ENCODE data around the gene PIAS1.

Gene PIAS1

GRCh38 chr15:68047826-68048225 is 6.3 kb upstream of the PIAS1 start:
- Histone ChIP-seq H3K4me3 (ENCODE audit: insufficient read length, low read depth) (no peak overlapping the region), H3K4me1 (ENCODE audit: insufficient read depth, insufficient read length) (no peaks in the 10 kb centered on the region), H3K36me3 (ENCODE audit: insufficient read depth, insufficient read length, low read length) (no peaks in the 10 kb centered on the region), H3K27me3 (ENCODE audit: insufficient read depth, insufficient read length) (no peaks in the 10 kb centered on the region), H3K9ac (ENCODE audit: insufficient read length, low read depth) (no peak overlapping the region), H3K9me3 (ENCODE audit: insufficient read depth, low read length) (peaks cover 18% of the 10 kb centered on the region; the same call in 1 of the 2 replicates)
- DNase-seq (ENCODE audit: low read depth, low spot score) = no peak
- TF ChIP-seq SUZ12 (IDR thresholded peaks at IDR 0.05; ENCODE audit: extremely low read depth, insufficient read depth, insufficient read length) (no peak), YY1 (IDR thresholded peaks at IDR 0.05; ENCODE audit: insufficient read depth, insufficient read length) (no peak), ZNF274 (IDR thresholded peaks at IDR 0.05; ENCODE audit: low read depth, low read length) (no peak)

GRCh38 chr15:68051109-68051508 is 3.0 kb upstream of the PIAS1 start:
- H3K9ac ChIP-seq (ENCODE audit: insufficient read length, low read depth) = no peak overlapping the region
- DNase-seq (ENCODE audit: low read depth, low spot score) = no peak
- H3K36me3 ChIP-seq (ENCODE audit: insufficient read depth, insufficient read length, low read length) = no peaks in the 10 kb centered on the region
- TF ChIP-seq SUZ12 (IDR thresholded peaks at IDR 0.05; ENCODE audit: extremely low read depth, insufficient read depth, insufficient read length) = no peak
- no peak for TF ChIP-seq YY1 (IDR thresholded peaks at IDR 0.05; ENCODE audit: insufficient read depth, insufficient read length)
- no peak for TF ChIP-seq ZNF274 (IDR thresholded peaks at IDR 0.05; ENCODE audit: low read depth, low read length)
- H3K4me3 ChIP-seq (ENCODE audit: insufficient read length, low read depth) = no peak overlapping the region
- H3K27me3 ChIP-seq (ENCODE audit: insufficient read depth, insufficient read length) = no peaks in the 10 kb centered on the region
- H3K4me1 ChIP-seq (ENCODE audit: insufficient read depth, insufficient read length) = no peaks in the 10 kb centered on the region
- H3K9me3 ChIP-seq (ENCODE audit: insufficient read depth, low read length) = peaks cover 8% of the 10 kb centered on the region; the same call in 1 of the 2 replicates

- H3K27me3 ChIP-seq (ENCODE audit: insufficient read depth, insufficient read length) = no peaks in the 10 kb centered on the region
- H3K4me1 ChIP-seq (ENCODE audit: insufficient read depth, insufficient read length) = no peaks in the 10 kb centered on the region
- no peak overlapping the region for H3K4me3 ChIP-seq (ENCODE audit: insufficient read length, low read depth)
- TF ChIP-seq YY1 (IDR thresholded peaks at IDR 0.05; ENCODE audit: insufficient read depth, insufficient read length) (no peak), ZNF274 (IDR thresholded peaks at IDR 0.05; ENCODE audit: low read depth, low read length) (no peak), SUZ12 (IDR thresholded peaks at IDR 0.05; ENCODE audit: extremely low read depth, insufficient read depth, insufficient read length) (no peak)
- no peaks in the 10 kb centered on the region for H3K36me3 ChIP-seq (ENCODE audit: insufficient read depth, insufficient read length, low read length)
- 0 out of 2 replicates have a peak, but pooled peaks cover under 1% of the 10 kb centered on the region for H3K9me3 ChIP-seq (ENCODE audit: insufficient read depth, low read length)
- H3K9ac ChIP-seq (ENCODE audit: insufficient read length, low read depth) = no peak overlapping the region
- DNase-seq (ENCODE audit: low read depth, low spot score) = no peak
Measured at GRCh38 chr15:68051907-68052306, 2.2 kb upstream of the PIAS1 start.

GRCh38 chr15:68052431-68052830 is 1.7 kb upstream of the PIAS1 start:
- no peak overlapping the region for H3K4me3 ChIP-seq (ENCODE audit: insufficient read length, low read depth)

GRCh38 chr15:68053001-68053400 is 1.1 kb upstream of the PIAS1 start:
- Histone ChIP-seq H3K9ac (ENCODE audit: insufficient read length, low read depth) (no peak overlapping the region), H3K36me3 (ENCODE audit: insufficient read depth, insufficient read length, low read length) (no peaks in the 10 kb centered on the region), H3K27me3 (ENCODE audit: insufficient read depth, insufficient read length) (no peaks in the 10 kb centered on the region), H3K4me1 (ENCODE audit: insufficient read depth, insufficient read length) (peaks cover 1% of the 10 kb centered on the region), H3K9me3 (ENCODE audit: insufficient read depth, low read length) (no peaks in the 10 kb centered on the region), H3K4me3 (ENCODE audit: insufficient read length, low read depth) (no peak overlapping the region)
- TF ChIP-seq ZNF274 (IDR thresholded peaks at IDR 0.05; ENCODE audit: low read depth, low read length) (no peak), SUZ12 (IDR thresholded peaks at IDR 0.05; ENCODE audit: extremely low read depth, insufficient read depth, insufficient read length) (no peak), YY1 (IDR thresholded peaks at IDR 0.05; ENCODE audit: insufficient read depth, insufficient read length) (no peak)
- no peak for DNase-seq (ENCODE audit: low read depth, low spot score)

More at GRCh38 chr15:68052431-68052830, 1.7 kb upstream of the PIAS1 start:
- no peaks in the 10 kb centered on the region for H3K36me3 ChIP-seq (ENCODE audit: insufficient read depth, insufficient read length, low read length)
- H3K9me3 ChIP-seq (ENCODE audit: insufficient read depth, low read length) = no peaks in the 10 kb centered on the region
- no peaks in the 10 kb centered on the region for H3K4me1 ChIP-seq (ENCODE audit: insufficient read depth, insufficient read length)
- no peak overlapping the region for H3K9ac ChIP-seq (ENCODE audit: insufficient read length, low read depth)
- TF ChIP-seq YY1 (IDR thresholded peaks at IDR 0.05; ENCODE audit: insufficient read depth, insufficient read length) = no peak
- no peak for TF ChIP-seq ZNF274 (IDR thresholded peaks at IDR 0.05; ENCODE audit: low read depth, low read length)
- no peak for TF ChIP-seq SUZ12 (IDR thresholded peaks at IDR 0.05; ENCODE audit: extremely low read depth, insufficient read depth, insufficient read length)
- no peak for DNase-seq (ENCODE audit: low read depth, low spot score)
- H3K27me3 ChIP-seq (ENCODE audit: insufficient read depth, insufficient read length) = no peaks in the 10 kb centered on the region

GRCh38 chr15:68054628-68055223 is 611 bp downstream of the PIAS1 start:
- peak overlapping the region; percentile 78 for H3K4me3 ChIP-seq (ENCODE audit: insufficient read length, low read depth)
- H3K4me1 ChIP-seq (ENCODE audit: insufficient read depth, insufficient read length) = peaks cover 2% of the 10 kb centered on the region
- no peaks in the 10 kb centered on the region for H3K27me3 ChIP-seq (ENCODE audit: insufficient read depth, insufficient read length)
- H3K9ac ChIP-seq (ENCODE audit: insufficient read length, low read depth) = peak overlapping the region; percentile 93
- peak; percentile 42 for DNase-seq (ENCODE audit: low read depth, low spot score)
- TF ChIP-seq YY1 (IDR thresholded peaks at IDR 0.05; ENCODE audit: insufficient read depth, insufficient read length) (no peak), SUZ12 (IDR thresholded peaks at IDR 0.05; ENCODE audit: extremely low read depth, insufficient read depth, insufficient read length) (no peak), ZNF274 (IDR thresholded peaks at IDR 0.05; ENCODE audit: low read depth, low read length) (no peak)
- peaks cover 2% of the 10 kb centered on the region for H3K36me3 ChIP-seq (ENCODE audit: insufficient read depth, insufficient read length, low read length)
- no peaks in the 10 kb centered on the region for H3K9me3 ChIP-seq (ENCODE audit: insufficient read depth, low read length)

- DNase-seq (ENCODE audit: low read depth, low spot score) = no peak
- TF ChIP-seq ZNF274 (IDR thresholded peaks at IDR 0.05; ENCODE audit: low read depth, low read length) = no peak
- no peak for TF ChIP-seq YY1 (IDR thresholded peaks at IDR 0.05; ENCODE audit: insufficient read depth, insufficient read length)
- no peak for TF ChIP-seq SUZ12 (IDR thresholded peaks at IDR 0.05; ENCODE audit: extremely low read depth, insufficient read depth, insufficient read length)
- Histone ChIP-seq H3K9ac (ENCODE audit: insufficient read length, low read depth) (peak overlapping the region; percentile 93), H3K4me1 (ENCODE audit: insufficient read depth, insufficient read length) (peaks cover 2% of the 10 kb centered on the region), H3K9me3 (ENCODE audit: insufficient read depth, low read length) (no peaks in the 10 kb centered on the region), H3K36me3 (ENCODE audit: insufficient read depth, insufficient read length, low read length) (peaks cover 3% of the 10 kb centered on the region), H3K27me3 (ENCODE audit: insufficient read depth, insufficient read length) (no peaks in the 10 kb centered on the region), H3K4me3 (ENCODE audit: insufficient read length, low read depth) (peak overlapping the region; percentile 78)
Measured at GRCh38 chr15:68055224-68055705, 1.1 kb downstream of the PIAS1 start.
